ENCODE data around the gene SIRPB1.
"Not testable (repeated sequence)": the region's sequence is repeated elsewhere in the genome, so short reads cannot be mapped to it uniquely, and the experiment has no call there.

Gene SIRPB1

DNA sequence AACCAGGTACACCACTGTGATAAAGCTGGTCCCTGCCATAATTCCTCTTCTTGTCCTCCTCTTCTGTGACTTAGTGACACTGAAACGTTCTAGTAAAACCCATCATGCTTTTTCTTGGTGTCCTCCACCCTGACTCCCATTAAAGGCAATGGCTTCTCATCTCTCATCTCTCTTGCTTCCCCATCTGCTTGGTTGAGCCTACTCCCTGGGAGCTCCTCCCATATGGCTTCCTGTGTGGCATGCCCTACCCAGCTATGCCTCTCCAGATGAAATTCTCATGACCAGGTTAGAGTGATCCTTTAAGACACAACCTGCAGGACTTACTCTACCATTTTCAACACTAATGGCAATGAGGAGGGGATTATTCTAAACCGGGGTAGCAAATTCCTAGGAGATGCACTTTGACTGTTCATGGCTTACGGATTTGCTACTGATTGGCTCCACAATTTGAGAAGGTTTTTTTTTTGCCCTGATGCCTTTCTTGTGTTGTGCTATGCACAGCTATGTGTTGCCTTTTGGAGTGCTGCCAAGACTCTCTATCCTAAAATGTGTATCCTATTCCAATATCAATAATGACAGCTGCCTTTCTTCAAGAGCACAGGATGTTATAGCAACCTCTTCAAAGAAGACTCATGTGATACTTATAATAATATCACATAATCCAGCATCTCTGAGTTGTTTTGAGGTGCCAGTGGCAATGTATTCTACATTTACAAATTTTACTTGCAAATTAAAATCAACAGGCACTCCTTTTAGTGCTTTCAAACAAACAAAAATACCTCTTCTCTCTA, 31.7 kb upstream of the SIRPB1 start:
- TF ChIP-seq, protein P1, sequence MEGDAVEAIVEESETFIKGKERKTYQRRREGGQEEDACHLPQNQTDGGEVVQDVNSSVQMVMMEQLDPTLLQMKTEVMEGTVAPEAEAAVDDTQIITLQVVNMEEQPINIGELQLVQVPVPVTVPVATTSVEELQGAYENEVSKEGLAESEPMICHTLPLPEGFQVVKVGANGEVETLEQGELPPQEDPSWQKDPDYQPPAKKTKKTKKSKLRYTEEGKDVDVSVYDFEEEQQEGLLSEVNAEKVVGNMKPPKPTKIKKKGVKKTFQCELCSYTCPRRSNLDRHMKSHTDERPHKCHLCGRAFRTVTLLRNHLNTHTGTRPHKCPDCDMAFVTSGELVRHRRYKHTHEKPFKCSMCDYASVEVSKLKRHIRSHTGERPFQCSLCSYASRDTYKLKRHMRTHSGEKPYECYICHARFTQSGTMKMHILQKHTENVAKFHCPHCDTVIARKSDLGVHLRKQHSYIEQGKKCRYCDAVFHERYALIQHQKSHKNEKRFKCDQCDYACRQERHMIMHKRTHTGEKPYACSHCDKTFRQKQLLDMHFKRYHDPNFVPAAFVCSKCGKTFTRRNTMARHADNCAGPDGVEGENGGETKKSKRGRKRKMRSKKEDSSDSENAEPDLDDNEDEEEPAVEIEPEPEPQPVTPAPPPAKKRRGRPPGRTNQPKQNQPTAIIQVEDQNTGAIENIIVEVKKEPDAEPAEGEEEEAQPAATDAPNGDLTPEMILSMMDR (IDR thresholded peaks at IDR 0.05; ENCODE audit: extremely low read depth, missing control alignments): no peak
- no peak for DNase-seq (ENCODE audit: low spot score)

DNA sequence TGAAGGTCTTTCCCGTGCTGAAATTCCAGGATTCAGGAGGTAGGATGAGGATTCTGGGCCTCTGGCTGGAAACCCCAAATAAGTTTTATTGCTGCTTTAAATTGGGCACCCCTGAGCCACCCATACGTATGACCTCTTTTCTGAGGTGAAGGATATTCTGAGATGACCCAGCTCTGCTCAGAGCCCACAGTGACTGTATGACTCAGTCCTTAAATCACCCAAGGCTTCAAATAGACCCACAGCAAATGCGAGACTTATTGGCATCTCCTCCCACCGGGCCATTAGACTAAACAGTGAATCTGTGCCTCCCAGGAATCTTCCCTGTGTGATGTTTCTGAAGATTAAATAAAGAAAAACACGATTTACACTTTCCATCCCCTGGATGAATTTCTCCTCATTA, 28.3 kb upstream of the SIRPB1 start:
- TF ChIP-seq, protein P1 (IDR thresholded peaks at IDR 0.05; ENCODE audit: extremely low read depth, missing control alignments): no peak
- no peak for DNase-seq (ENCODE audit: low spot score)

DNA sequence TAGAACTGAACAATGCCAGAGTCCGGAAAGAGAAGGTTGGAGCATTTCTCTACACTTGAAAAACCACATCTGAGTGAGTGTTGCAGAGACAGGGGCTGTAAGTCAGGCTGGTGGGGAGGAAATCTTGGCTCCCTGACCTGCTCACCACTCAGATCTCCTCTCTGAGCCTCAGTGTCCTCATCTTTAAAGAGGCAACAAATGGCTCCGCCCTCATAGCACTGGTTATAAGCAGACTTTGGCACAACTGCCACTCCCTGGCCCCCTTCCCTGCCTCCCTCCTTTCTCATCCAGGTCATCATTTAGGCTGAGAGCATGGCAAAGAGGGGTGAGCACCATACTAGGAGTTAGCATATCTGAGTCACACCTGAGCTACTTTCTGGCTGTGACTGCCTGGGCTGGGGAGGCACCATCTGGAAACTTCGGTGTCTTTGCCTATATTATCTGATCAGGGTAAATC, 27.2 kb upstream of the SIRPB1 start:
- DNase-seq (ENCODE audit: low spot score): no peak
- TF ChIP-seq, protein P1 (IDR thresholded peaks at IDR 0.05; ENCODE audit: extremely low read depth, missing control alignments): no peak

DNA sequence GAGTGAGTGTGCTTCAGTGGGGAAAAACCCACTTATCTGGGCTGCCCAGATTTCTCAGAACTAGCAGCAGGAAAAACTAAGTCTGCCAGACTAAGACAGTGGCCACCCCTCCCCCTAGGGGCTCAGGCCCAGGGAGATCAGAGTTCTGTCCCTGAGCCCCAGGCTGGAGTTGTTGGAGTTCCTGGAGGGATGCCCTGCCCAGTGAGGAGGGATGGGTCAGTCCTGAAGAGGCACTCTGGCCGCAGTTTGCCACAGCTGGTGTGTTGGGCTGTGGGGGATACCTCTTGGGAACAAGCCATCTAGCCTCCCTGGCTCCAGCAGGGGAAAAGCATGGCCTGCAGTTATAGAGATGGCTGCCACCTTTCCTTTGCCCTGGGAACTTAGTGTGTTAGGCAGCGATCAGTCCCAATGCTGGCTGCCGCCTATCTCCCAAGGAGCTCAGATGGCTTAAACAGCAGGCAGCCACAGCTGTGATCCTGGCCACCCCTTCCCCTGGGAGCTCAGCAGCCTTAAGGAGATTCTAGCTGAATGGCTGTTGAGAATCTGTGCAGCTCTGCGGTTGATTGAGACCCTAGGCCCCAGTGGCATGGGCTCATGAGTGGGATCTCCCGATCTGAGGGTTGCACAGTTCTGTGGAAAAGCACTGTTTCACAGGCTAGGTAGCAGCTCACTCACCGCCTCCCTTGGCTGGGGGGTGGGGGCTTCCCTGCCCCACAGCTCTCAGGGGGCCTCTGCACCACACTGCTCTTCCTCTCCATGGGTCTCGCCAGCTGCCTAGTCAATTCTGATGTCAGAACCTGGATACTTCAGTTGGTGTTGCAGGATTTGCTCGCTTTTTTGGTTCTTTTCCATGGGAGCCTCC, 24.5 kb upstream of the SIRPB1 start:
- no peak for DNase-seq (ENCODE audit: low spot score)
- TF ChIP-seq, protein P1 (IDR thresholded peaks at IDR 0.05; ENCODE audit: extremely low read depth, missing control alignments): no peak

DNA sequence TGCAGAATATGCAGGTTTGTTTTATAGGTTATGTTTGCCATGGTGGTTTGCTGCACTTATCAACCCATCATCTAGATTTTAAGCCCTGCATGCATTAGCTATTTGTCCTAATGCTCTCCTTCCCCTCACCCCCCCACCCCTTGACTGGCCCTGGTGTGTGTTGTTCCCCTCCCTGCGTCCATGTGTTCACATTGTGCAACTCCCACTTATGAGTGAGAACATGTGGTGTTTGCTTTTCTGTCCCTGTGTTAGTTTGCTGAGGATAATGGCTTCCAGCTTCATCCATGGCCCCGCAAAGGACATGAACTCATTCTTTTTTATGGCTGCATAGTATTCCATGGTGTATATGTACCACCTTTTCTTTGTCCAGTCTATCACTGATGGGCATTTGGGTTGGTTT, 18.8 kb upstream of the SIRPB1 start:
- DNase-seq (ENCODE audit: low spot score): not testable (repeated sequence)

DNA sequence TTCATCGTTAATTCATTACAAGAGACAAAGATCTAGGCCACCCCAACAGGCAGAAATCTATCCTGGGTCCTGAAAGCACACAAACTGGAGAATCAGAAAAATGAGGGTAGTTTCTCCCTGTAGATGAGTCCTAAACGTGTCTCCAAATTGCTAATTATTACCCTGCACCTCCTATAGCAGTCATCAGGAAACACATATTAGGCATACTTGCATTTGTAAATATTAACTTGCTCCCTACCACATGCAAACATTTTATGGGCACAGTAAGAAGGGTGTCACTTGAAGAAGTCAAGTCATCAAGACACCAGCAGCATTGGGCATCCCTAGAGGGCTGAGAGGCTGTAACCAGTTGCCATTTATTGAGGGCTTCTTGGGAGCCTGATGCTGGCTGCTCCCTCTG, 17.9 kb upstream of the SIRPB1 start:
- TF ChIP-seq, protein P1 (IDR thresholded peaks at IDR 0.05; ENCODE audit: extremely low read depth, missing control alignments): no peak

DNA sequence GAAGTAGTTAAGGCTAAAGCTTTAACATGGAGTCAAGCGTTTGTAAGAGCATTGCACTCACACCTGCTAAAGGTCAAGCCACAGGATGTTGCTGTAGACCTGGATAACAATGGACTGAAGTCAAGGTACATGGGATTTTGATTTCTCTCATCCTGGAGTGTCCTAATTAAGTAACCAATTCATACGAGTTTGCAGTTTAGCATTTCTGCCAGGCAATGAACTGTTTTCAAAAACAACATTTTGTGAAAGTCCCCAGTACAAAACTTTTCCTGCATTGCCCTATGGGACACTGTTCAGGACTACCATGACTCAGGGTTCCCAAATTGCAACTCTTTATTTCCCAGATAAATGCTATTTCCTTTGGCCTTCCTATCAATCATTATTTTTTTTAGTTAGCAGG, 17.4 kb upstream of the SIRPB1 start:
- DNase-seq (ENCODE audit: low spot score): no peak
- TF ChIP-seq, protein P1 (IDR thresholded peaks at IDR 0.05; ENCODE audit: extremely low read depth, missing control alignments): no peak

More for the DNA sequence above, 17.9 kb upstream of the SIRPB1 start:
- DNase-seq (ENCODE audit: low spot score): no peak

Data from GM20000 (cell line).